Hepatic stellate cell (primary cell): Measurements from ENCODE around the gene VPS26C.

Experiments used
- DNase-seq: peaks from one replicate; pipeline ENCODE4 v3.0.0; 2011; ENCODE audit warnings: low spot score

Gene VPS26C

DNA sequence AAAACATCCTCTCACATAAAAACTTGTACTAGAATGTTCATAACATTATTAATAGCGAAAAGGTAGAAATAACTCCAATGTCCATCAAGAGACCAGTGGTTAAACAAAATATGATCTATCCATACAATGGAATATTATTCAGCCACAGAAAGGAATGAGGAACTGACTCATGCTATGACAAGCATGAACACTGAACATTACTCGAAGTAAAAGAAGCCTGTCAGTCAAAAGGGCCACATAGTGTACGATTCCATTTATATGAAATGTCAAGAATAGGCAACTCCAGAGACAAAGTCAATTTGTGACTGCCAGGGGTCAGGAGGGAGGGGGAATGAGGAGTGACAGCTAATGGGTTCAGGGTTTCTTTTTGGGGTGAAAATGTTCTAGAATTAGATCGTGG is 2.3 kb downstream of the VPS26C start:
- no peak for DNase-seq

GRCh38 chr21:37263827-37264600 is 3.1 kb downstream of the VPS26C start:
- DNase-seq: peak; percentile 16

DNA sequence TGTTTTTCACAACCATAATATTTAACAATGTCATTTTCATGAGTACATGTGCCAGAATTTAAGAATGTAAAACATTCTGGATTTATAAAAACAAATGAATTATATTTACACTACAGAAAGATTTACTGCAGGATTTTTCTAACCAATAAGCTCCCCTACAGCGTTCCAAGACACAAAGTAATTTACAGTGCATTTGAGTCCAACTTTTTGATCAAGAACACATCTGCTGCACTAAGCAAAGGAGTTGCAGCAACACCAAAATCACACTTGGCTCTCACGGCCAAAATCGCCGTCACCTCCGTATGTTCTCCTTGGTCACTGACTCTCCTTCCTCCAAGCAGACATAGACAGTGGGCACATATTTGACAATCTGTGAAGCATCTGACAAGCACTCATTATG is 7.7 kb downstream of the VPS26C start:
- DNase-seq: no peak

DNA sequence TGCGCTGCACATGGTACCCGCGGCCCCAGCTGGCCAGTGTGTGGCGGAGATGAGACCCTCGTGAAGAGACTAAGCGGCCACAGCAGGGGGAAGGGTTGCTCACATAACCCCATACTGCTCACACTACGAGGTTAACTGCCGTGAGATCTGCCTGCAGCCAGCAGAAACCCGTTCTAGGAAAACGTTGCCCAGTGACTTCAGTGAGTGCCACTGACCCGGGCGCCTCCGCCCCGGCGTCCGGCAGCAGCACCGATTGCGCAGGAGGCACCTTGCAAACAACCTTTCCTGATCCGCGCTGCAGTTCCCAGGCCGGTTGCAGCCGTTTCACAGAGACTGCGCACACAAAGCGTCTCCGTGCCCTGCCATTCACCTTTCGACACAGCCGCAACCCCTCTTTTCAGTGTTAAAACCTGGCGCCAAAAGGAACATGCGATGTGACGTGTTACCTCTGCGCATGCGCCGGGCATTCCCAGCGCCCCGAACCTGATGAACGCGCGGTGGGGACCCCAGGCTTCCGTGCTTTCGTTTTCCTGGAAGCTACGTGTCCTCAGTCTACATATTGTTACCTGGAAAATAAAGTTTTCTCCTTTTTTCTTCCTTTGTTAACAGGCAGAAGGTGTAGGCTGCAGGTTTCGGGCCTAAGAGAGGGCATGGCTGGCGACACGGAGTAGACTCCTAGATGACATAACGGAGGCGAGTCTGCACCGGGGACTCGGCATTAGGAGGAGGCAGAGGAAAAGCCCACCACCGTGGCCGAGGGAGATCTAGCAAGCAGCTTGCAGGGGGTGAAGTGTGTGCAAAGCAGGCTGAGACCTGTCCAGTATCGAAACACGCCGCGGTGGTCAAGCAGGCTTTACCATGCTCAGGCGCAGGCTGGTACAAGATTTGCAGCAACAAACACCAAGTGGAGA is 8.9 kb downstream of the VPS26C start:
- peak; percentile 44 for DNase-seq

- peak; percentile 27 for DNase-seq
These were observed 9.6 kb downstream of the VPS26C start for GRCh38 chr21:37257511-37257966.

DNA sequence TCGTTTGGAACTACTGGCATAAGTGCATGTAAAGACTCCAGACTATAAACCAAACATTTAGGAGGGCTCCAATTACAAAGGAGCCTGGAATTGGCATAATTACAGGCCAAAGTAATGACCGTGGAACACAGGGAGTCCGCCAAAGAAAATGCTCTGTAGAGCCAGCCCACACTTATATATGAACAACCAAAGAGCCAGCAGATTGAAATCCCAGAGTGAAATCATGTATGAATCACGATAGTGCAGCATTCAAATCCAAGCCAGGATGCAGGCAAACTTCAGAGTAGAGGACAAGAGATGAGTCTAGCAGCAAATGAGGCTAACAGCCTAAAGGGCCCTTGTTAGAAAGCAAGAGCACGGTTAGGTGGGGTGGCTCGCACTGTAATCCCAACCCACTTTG is 13.1 kb downstream of the VPS26C start:
- DNase-seq: no peak

DNA sequence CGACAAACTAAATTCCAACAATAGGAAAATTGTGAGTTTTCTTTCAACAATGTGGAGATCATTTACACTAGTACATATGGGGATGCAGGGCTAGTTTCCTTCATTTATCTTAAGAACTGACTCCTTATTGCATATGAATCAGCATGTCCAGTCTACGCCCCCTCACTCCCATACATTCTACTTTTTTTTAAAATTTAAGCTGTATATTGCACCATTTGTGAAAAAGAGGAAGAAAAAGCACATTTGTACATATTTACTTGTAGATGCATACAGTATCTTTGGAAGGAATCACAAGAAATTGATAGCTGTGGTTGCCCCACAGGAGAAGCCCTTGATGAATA is 15.9 kb downstream of the VPS26C start:
- no peak for DNase-seq

DNA sequence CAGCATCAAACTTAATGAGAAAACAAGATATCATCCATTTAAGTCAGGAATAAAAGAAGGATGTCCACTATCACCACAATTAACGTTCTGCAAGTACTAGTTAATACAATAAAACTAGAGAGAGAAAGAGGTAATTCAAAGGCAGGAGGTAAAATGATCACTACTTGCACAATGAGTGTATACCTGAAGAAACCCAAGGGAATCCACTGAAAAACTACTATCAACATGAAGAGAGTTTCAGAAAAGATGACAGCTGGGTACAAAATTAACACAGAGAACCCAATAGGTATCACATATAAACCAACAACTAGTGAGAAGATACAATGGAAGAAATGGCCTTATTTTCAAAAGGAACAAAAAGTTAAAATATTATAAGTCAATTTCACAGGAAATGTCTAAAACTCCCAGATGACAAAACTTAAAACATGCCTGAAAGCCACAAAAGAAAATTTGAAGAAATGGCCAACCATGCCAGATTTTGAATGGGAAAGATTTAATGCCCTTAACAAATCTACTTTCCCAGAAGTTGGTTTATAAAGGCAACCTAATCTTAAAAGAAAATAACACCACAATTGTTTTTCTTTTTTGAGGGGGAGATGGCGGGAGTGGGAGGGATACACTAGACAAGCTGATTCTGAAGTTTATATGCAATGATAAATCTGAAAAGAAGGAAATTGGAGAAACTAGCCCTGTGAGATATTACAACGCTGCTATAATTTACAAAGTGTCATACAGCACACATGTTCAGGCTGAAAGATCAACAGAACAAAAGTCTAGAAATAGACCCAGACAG is 17.8 kb downstream of the VPS26C start:
- DNase-seq: no peak

DNA sequence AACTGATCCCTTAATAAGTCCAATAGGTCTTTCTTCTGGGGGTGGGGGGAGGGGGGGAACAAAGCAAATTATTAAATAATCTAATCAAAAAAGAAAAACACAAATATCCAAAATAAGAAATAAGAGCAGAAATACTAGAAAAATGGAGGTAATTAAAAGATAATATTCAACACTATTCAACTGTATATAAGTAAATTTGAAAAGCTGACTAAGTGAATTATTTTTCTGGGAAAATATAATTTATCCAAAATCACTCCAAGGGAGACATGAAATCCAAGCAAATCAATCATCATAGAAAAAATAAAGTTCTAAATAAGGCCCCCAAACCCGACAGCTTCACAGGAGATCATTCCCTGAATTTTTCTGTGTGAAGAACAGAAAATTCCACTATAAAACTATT is 18.8 kb downstream of the VPS26C start:
- no peak for DNase-seq

DNA sequence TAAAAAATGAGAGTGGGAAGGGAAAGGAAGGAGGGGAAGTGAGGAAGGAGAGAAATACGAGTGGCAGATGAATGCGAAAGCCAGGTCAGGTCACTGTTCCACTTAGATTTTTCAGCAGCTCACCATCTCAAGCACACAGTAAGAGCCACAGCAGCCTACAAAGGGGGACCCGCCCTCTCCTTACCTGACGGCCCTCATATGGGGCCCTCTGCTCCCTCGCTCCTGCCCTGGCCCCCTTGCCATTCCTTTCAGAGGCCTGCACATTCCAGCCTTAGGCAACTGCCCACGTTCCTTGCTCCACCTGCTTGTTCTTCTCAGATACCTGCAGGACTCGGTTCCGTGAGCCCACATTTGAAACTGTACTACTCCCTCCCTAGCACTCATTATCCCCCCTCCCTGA is 22.0 kb downstream of the VPS26C start:
- no peak for DNase-seq

- DNase-seq: no peak
These were observed 22.5 kb downstream of the VPS26C start for GRCh38 chr21:37244501-37245095.

- DNase-seq: no peak
These were observed 23.2 kb downstream of the VPS26C start for GRCh38 chr21:37243961-37244360.

- no peak for DNase-seq
These were observed 25.7 kb downstream of the VPS26C start for GRCh38 chr21:37241426-37241825.

- DNase-seq: no peak
These were observed 26.2 kb downstream of the VPS26C start for GRCh38 chr21:37240978-37241377.

DNA sequence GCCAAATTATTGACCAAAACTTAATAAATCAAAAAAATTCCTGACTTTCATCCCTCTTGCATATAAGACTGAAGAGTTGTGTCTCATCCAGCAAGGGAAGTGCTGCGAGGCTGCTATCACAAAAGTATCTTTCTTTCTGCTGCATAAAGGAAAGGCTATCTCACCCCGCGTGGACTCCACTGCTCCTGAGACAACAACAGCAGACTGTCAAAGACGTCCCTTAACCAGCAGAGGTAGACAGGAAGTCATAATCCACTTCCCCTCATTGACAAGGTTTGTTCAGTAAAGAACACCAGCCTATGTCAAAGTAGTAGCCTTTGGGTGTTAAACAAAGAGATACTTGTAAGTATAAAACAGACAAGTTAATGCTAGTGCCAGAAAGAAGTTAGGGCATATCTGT is 29.4 kb downstream of the VPS26C start:
- DNase-seq: no peak

GRCh38 chr21:37237346-37237745 is 29.8 kb downstream of the VPS26C start:
- no peak for DNase-seq

DNA sequence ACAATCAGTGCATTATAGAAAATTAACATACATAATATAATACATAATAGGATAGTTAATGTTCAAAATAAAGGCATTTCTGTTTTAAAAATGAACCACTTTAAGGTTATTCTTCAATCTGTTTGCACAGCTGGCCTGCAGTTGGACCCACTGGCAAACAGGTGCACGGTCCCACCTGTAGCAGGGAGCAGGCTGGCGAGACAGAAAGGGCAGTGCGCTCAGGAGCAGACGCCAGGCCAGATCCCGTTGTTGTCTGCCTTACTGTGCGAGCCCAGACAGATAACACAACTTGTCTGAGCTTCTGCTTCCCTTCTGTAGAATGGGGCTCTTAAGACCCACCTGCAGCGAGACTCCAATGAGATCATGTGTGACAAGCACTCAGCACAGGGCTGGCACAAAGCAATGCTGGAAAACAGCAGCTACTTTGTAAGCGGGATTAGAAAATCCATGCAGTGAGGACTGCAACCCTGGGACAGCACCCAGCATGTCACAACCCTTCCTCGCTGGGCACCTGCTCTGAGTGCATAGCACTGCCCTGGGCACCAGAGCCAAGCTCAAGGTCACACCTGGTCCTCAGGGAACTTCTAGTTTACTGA is 33.5 kb downstream of the VPS26C start:
- DNase-seq: no peak

GRCh38 chr21:37232274-37233018 is 34.7 kb downstream of the VPS26C start:
- DNase-seq: no peak

GRCh38 chr21:37231671-37232070 is 35.5 kb downstream of the VPS26C start:
- DNase-seq: no peak

GRCh38 chr21:37231249-37231645 is 35.9 kb downstream of the VPS26C start:
- DNase-seq: no peak
